KMS-11 (cell line): ENCODE results near the gene AATF.

Experiments used
- H2AFZ ChIP-seq: fragments of 200-600 bp; sonication (generic); 2 replicates; pipeline ENCODE4 v1.6.1; 2016; ENCODE audit warnings: antibody characterized with exemption, mixed run types, low read depth
- H3K27ac ChIP-seq: fragments of 200-600 bp; sonication (generic); 2 replicates; pipeline ENCODE4 v1.6.1; 2016; ENCODE audit warnings: mild to moderate bottlenecking, mixed run types
- H3K27me3 ChIP-seq: fragments of 200-600 bp; sonication (generic); 2 replicates; pipeline ENCODE4 v1.6.1; 2017; ENCODE audit warnings: mild to moderate bottlenecking, low read depth, mixed run types, moderate library complexity; ENCODE audit not compliant: insufficient read depth
- H3K36me3 ChIP-seq: fragments of 200-600 bp; sonication (generic); 2 replicates; pipeline ENCODE4 v1.6.1; 2017; ENCODE audit warnings: mild to moderate bottlenecking, mixed run types; ENCODE audit not compliant: insufficient read depth
- H3K4me1 ChIP-seq: fragments of 200-600 bp; sonication (generic); 2 replicates; pipeline ENCODE4 v1.6.1; 2016; ENCODE audit warnings: mild to moderate bottlenecking, low read depth, mixed run types; ENCODE audit not compliant: poor library complexity, severe bottlenecking
- H3K4me2 ChIP-seq: fragments of 200-600 bp; sonication (generic); 2 replicates; pipeline ENCODE4 v1.7.0; 2016; ENCODE audit warnings: mild to moderate bottlenecking, mixed run types
- H3K4me3 ChIP-seq: fragments of 200-600 bp; sonication (generic); IDR thresholded peaks from 2 replicates; pipeline ENCODE4 v1.6.1; 2017; ENCODE audit warnings: low read depth, low read length, mixed read lengths; ENCODE audit not compliant: insufficient read depth
- H3K79me2 ChIP-seq: fragments of 200-600 bp; sonication (generic); 2 replicates; pipeline ENCODE4 v1.6.1; 2016; ENCODE audit warnings: low read depth, mixed run types; ENCODE audit not compliant: insufficient read depth
- H3K9ac ChIP-seq: fragments of 200-600 bp; sonication (generic); 2 replicates; pipeline ENCODE4 v1.6.1; 2016; ENCODE audit warnings: mild to moderate bottlenecking, mixed run types
- H4K20me1 ChIP-seq: fragments of 200-600 bp; sonication (generic); 2 replicates; pipeline ENCODE4 v1.6.1; 2016; ENCODE audit warnings: mild to moderate bottlenecking, mixed run types; ENCODE audit not compliant: insufficient read depth
- CTCF ChIP-seq: fragments of 200-600 bp; sonication (generic); conservative IDR thresholded peaks from 2 replicates; pipeline ENCODE4 v1.6.1; 2017; ENCODE audit warnings: low read depth, mild to moderate bottlenecking, antibody characterized with exemption, low read length, moderate library complexity, mixed read lengths

Gene AATF

GRCh38 chr17:37064206-37064605 lies 115.5 kb downstream of the AATF start:
- H3K27ac ChIP-seq, result no peak overlapping the region
- H3K9ac ChIP-seq, result no peak overlapping the region
- no peak overlapping the region for H3K4me3 ChIP-seq
- no peak for TF ChIP-seq CTCF
- H3K4me2 ChIP-seq, result no peak overlapping the region
- H3K36me3 ChIP-seq, result no peaks in the 10 kb centered on the region
- H3K4me1 ChIP-seq, result peaks cover 6% of the 10 kb centered on the region
- no peaks in the 10 kb centered on the region for H4K20me1 ChIP-seq
- H3K79me2 ChIP-seq, result no peaks in the 10 kb centered on the region
- no peaks in the 10 kb centered on the region for H3K27me3 ChIP-seq
- H2AFZ ChIP-seq, result no peak overlapping the region

GRCh38 chr17:37064956-37065355 lies 116.2 kb downstream of the AATF start:
- Histone ChIP-seq H2AFZ (no peak overlapping the region), H3K27me3 (no peaks in the 10 kb centered on the region), H3K4me1 (peaks cover 6% of the 10 kb centered on the region), H3K27ac (no peak overlapping the region), H3K4me2 (no peak overlapping the region), H4K20me1 (no peaks in the 10 kb centered on the region), H3K9ac (no peak overlapping the region), H3K79me2 (no peaks in the 10 kb centered on the region), H3K36me3 (no peaks in the 10 kb centered on the region), H3K4me3 (no peak overlapping the region)
- TF ChIP-seq CTCF, result no peak

GRCh38 chr17:37065486-37066321 lies 117.0 kb downstream of the AATF start:
- peaks cover 6% of the 10 kb centered on the region for H3K4me1 ChIP-seq
- no peaks in the 10 kb centered on the region for H3K27me3 ChIP-seq
- H2AFZ ChIP-seq, result no peak overlapping the region
- no peaks in the 10 kb centered on the region for H4K20me1 ChIP-seq
- no peaks in the 10 kb centered on the region for H3K36me3 ChIP-seq
- H3K27ac ChIP-seq, result no peak overlapping the region
- no peaks in the 10 kb centered on the region for H3K79me2 ChIP-seq
- TF ChIP-seq CTCF, result no peak
- no peak overlapping the region for H3K4me3 ChIP-seq
- no peak overlapping the region for H3K4me2 ChIP-seq
- H3K9ac ChIP-seq, result no peak overlapping the region

- no peak overlapping the region for H3K9ac ChIP-seq
- no peaks in the 10 kb centered on the region for H4K20me1 ChIP-seq
- H3K27me3 ChIP-seq, result no peaks in the 10 kb centered on the region
- no peak overlapping the region for H2AFZ ChIP-seq
- H3K27ac ChIP-seq, result no peak overlapping the region
- H3K4me3 ChIP-seq, result no peak overlapping the region
- peaks cover 6% of the 10 kb centered on the region for H3K4me1 ChIP-seq
- no peaks in the 10 kb centered on the region for H3K79me2 ChIP-seq
- no peak for TF ChIP-seq CTCF
- H3K4me2 ChIP-seq, result no peak overlapping the region
- no peaks in the 10 kb centered on the region for H3K36me3 ChIP-seq
Measured at GRCh38 chr17:37066322-37067255, 117.8 kb downstream of the AATF start.
